Sigmoid colon (tissue), 7 donors: Measurements from ENCODE around the gene LRP8. TPM values are rescaled to one million over a fixed set of nuclear protein-coding genes. Genes with fewer than 3 reads are reported as not detected.

ENCODE experiments used
- DNase-seq: peaks from one replicate; pipeline ENCODE4 v3.0.0-alpha.2; 2019
- H3K27ac ChIP-seq, 4 donors: fragments of 200-600 bp; sonication (generic); one replicate each; pipeline ENCODE4 v1.5.1; 2016 to 2019; ENCODE audit warnings: mild to moderate bottlenecking in 1 of 4
- H3K27me3 ChIP-seq, 3 donors: fragments of 200-600 bp; sonication (generic); one replicate each; pipeline ENCODE4 v1.5.1; 2019; ENCODE audit warnings: mild to moderate bottlenecking in 1 of 3
- H3K36me3 ChIP-seq, 4 donors: fragments of 200-600 bp; sonication (generic); one replicate each; pipeline ENCODE4 v1.5.1; 2016 to 2019
- H3K4me1 ChIP-seq, 4 donors: fragments of 200-600 bp; sonication (generic); one replicate each; pipeline ENCODE4 v1.5.1; 2017 to 2019
- H3K4me3 ChIP-seq, 4 donors: fragments of 200-600 bp; sonication (generic); one replicate each; pipeline ENCODE4 v1.5.1; 2017 to 2019; ENCODE audit warnings: mild to moderate bottlenecking in 2 of 4, moderate library complexity in 1 of 4
- H3K9me3 ChIP-seq, 4 donors: fragments of 200-600 bp in 3 of 4; sonication (generic) in 3 of 4; one replicate each; pipeline versions ENCODE4 v1.5.1 to v1.6.1; 2013 to 2019
- CTCF ChIP-seq, 4 experiments: fragments of 450-650 bp in 3 of 4; fragments of 200-600 bp in 1 of 4; IDR thresholded peaks; one replicate each; pipeline ENCODE4 v1.5.1; 2016 to 2019; ENCODE audit warnings: antibody characterized with exemption in 4 of 4, mild to moderate bottlenecking in 3 of 4, moderate library complexity in 2 of 4
- EP300 ChIP-seq, 4 donors: sonication (generic); formaldehyde crosslinking; IDR thresholded peaks; one replicate each; pipeline ENCODE4 v1.6.1; 2017; ENCODE audit warnings: antibody characterized with exemption in 4 of 4
- POLR2A ChIP-seq, 2 donors: fragments of 450-650 bp; IDR thresholded peaks; one replicate each; pipeline ENCODE4 v1.6.1; 2016; ENCODE audit warnings: antibody characterized with exemption in 2 of 2, mild to moderate bottlenecking in 2 of 2, moderate library complexity in 2 of 2
- POLR2AphosphoS5 ChIP-seq, 4 donors: sonication (generic); formaldehyde crosslinking; IDR thresholded peaks; one replicate each; pipeline ENCODE4 v1.6.1; 2017; ENCODE audit warnings: antibody characterized with exemption in 4 of 4
- WGBS, 2 donors: extraction: QIAGEN DNeasy Blood & Tissue Kit; methylation state at CpG; one replicate each; pipeline ENCODE4 v1.1.7; 2013; 5-methylcytosine and 5-hydroxymethylcytosine counted together
- intact Hi-C: fragments of 100-400 bp; cut with DNase I; formaldehyde crosslinking; loops from one replicate; pipeline ENCODE4 v1.15.1; 2023
- polyA plus RNA-seq, 3 donors: library from polyadenylated mRNA; stranded (reverse); fragments of 200-250 nt; gene quantifications; one replicate each; pipeline ENCODE4 v1.2.3, GENCODE V29; 2013
- total RNA-seq, 4 donors: library from RNA; depleted of rRNA; stranded (reverse); fragments of >200 nt; gene quantifications; one replicate each; pipeline ENCODE4 v1.1.0, GENCODE V29; 2016
- donor health status: healthy with polysubstance abuse.
- donor health status: Bipolar disorder and iron deficiency.
- donor health status: healthy.

The LRP8 gene
- total and polyA plus RNA-seq, 7 donors: 0.69 to 7.8 (median 1.2) TPM

GRCh38 chr1:53324321-53324720 lies 3.5 kb downstream of the LRP8 start:
- Histone ChIP-seq H3K4me1 (peaks cover 0 to 28% (median 27%) of the 10 kb centered on the region in 4 donors), H3K27ac (no peak overlapping the region), H3K4me3 (no peak overlapping the region), H3K9me3 (no peaks in the 10 kb centered on the region), H3K27me3 (no peaks in the 10 kb centered on the region), H3K36me3 (no peaks in the 10 kb centered on the region)
- intact Hi-C loops: no loop called here
- DNase-seq: no peak
- TF ChIP-seq POLR2A (IDR thresholded peaks at IDR 0.05): no peak
- no peak for TF ChIP-seq POLR2AphosphoS5 (IDR thresholded peaks at IDR 0.05)
- TF ChIP-seq CTCF (IDR thresholded peaks at IDR 0.05): no peak
- TF ChIP-seq EP300 (IDR thresholded peaks at IDR 0.05): no peak
- 94% methylated on average over 10 of the region's 10 CpGs for WGBS, 2 donors

DNA sequence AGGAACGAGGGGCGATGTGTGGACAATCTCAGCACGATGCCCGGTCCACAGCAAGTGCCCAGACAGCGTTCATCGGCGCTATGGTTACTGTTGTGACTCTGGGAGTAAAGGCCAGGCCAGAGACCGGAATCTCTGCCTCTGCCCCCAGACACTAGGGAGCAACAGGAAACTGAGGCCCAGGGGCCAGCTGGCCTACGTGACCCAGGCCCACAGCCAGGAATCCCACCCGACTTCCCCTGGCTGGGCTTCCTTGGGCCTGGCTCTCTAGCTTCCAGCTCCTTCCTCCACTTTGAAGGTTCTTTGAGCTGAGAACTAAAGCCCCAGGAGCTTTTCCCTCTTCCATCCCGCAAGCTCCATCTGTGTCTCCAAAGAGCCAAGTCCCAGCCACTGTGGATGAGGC lies 4.6 kb downstream of the LRP8 start:
- Histone ChIP-seq H3K36me3 (no peaks in the 10 kb centered on the region), H3K9me3 (no peaks in the 10 kb centered on the region), H3K27me3 (no peaks in the 10 kb centered on the region), H3K4me1 (peaks cover 0 to 27% (median 27%) of the 10 kb centered on the region in 4 donors), H3K4me3 (no peak overlapping the region), H3K27ac (no peak overlapping the region)
- no peak for DNase-seq
- intact Hi-C loops: no loop called here
- no peak for TF ChIP-seq CTCF (IDR thresholded peaks at IDR 0.05)
- no peak for TF ChIP-seq POLR2A (IDR thresholded peaks at IDR 0.05)
- TF ChIP-seq POLR2AphosphoS5 (IDR thresholded peaks at IDR 0.05): no peak
- TF ChIP-seq EP300 (IDR thresholded peaks at IDR 0.05): no peak
- WGBS, 2 donors: 97% methylated on average over 11 of the region's 11 CpGs

DNA sequence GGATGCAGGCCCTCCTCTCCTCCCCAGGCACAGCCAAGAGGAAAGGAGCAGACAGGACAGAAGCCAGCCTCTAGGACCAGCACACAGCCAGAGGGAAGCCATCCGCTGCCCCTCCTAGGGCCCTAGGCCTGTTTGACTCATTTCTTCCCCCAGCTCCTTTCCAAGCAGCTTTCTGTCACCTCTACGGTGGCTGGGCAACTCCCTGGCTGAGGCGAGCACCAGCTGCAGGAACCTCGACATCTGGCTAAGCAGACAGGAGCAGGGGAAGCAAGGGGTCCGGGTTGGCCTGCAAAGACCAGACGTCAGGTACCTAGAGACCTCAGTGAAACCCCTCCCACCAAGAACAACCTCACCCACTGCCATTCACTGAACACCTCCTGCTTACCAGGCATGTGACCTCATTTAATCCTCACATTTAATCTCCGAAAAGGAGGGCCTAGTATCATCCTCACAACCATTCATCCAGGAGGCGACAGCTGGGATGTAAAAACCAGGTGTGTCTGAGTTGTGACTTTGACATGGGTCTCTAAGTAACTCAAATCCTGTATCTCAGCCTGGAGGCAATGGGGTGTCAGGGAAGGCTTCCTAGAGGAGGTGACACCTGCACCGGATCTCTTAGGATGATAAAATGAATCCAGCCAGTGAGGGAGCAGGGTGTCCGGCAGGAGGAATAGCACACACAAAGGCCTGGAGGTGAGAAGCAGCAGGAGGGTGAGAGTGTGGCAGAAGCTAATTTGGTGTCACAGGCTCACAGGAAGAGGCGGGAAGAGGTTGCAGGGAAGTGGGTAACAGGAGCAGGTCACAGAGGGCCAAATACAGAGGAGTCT lies 5.9 kb downstream of the LRP8 start:
- no peak for DNase-seq
- no peak for TF ChIP-seq EP300 (IDR thresholded peaks at IDR 0.05)

GRCh38 chr1:53321366-53321765 lies 6.5 kb downstream of the LRP8 start:
- no peak overlapping the region for H3K27ac ChIP-seq
- H3K9me3 ChIP-seq: no peaks in the 10 kb centered on the region
- WGBS, 2 donors: 65 to 87% methylated on average over 5 of the region's 5 CpGs
- no peak overlapping the region for H3K4me3 ChIP-seq
- no peaks in the 10 kb centered on the region for H3K36me3 ChIP-seq
- no peaks in the 10 kb centered on the region for H3K27me3 ChIP-seq
- TF ChIP-seq POLR2A (IDR thresholded peaks at IDR 0.05): no peak
- no peak for TF ChIP-seq CTCF (IDR thresholded peaks at IDR 0.05)
- TF ChIP-seq EP300 (IDR thresholded peaks at IDR 0.05): no peak
- no peak for TF ChIP-seq POLR2AphosphoS5 (IDR thresholded peaks at IDR 0.05)
- H3K4me1 ChIP-seq: peaks cover 0 to 14% (median 11%) of the 10 kb centered on the region in 4 donors
- no peak for DNase-seq
- intact Hi-C loops: no loop called here

More for the DNA sequence above, 5.9 kb downstream of the LRP8 start:
- no peaks in the 10 kb centered on the region for H3K27me3 ChIP-seq
- H3K27ac ChIP-seq: no peak overlapping the region
- no peaks in the 10 kb centered on the region for H3K36me3 ChIP-seq
- intact Hi-C loops: no loop called here
- no peak overlapping the region for H3K4me3 ChIP-seq
- no peaks in the 10 kb centered on the region for H3K9me3 ChIP-seq
- peaks cover 0 to 20% (median 18%) of the 10 kb centered on the region in 4 donors for H3K4me1 ChIP-seq
- 84 to 88% methylated on average over 11 of the region's 11 CpGs for WGBS, 2 donors

DNA sequence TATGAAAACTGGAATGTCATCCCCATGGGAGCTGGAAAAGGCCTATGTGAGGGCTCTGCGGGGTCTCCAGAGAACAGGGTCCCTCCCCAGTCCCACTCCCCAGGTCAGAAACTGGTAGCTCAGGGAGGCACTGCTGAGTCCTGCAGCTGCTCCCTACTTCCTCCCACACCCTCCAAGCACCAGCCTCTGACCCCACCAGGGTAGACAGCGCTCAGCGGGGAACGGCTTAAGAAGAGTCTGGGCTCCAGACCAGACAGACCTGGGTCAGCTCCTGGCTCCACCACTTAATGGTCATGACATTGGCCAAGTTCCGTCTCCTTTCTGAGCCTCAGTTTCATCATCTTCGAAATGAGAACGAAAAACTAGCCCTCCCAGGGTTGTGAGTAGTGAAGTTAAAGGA lies 7.2 kb downstream of the LRP8 start:
- H3K36me3 ChIP-seq: no peaks in the 10 kb centered on the region
- WGBS, 2 donors: 95 to 96% methylated on average over 7 of the region's 7 CpGs
- peaks cover 0 to 6% (median 4%) of the 10 kb centered on the region in 4 donors for H3K4me1 ChIP-seq
- TF ChIP-seq POLR2A (IDR thresholded peaks at IDR 0.05): no peak
- no peak for TF ChIP-seq POLR2AphosphoS5 (IDR thresholded peaks at IDR 0.05)
- TF ChIP-seq EP300 (IDR thresholded peaks at IDR 0.05): no peak
- TF ChIP-seq CTCF (IDR thresholded peaks at IDR 0.05): no peak
- intact Hi-C loops: no loop called here
- H3K27ac ChIP-seq: no peak overlapping the region
- DNase-seq: no peak
- no peaks in the 10 kb centered on the region for H3K9me3 ChIP-seq
- no peaks in the 10 kb centered on the region for H3K27me3 ChIP-seq
- H3K4me3 ChIP-seq: no peak overlapping the region
